Activated CD8-positive, alpha-beta memory T cell treated with anti-CD3 and anti-CD28 coated beads for 24 hours (primary cell): ENCODE results near the gene RPL29.
"Not testable (repeated sequence)": the region's sequence is repeated elsewhere in the genome, so short reads cannot be mapped to it uniquely, and the experiment has no call there.

Source experiments
- DNase-seq: peaks from one replicate; pipeline ENCODE4 v3.0.0-alpha.2; 2020

RPL29 gene

DNA sequence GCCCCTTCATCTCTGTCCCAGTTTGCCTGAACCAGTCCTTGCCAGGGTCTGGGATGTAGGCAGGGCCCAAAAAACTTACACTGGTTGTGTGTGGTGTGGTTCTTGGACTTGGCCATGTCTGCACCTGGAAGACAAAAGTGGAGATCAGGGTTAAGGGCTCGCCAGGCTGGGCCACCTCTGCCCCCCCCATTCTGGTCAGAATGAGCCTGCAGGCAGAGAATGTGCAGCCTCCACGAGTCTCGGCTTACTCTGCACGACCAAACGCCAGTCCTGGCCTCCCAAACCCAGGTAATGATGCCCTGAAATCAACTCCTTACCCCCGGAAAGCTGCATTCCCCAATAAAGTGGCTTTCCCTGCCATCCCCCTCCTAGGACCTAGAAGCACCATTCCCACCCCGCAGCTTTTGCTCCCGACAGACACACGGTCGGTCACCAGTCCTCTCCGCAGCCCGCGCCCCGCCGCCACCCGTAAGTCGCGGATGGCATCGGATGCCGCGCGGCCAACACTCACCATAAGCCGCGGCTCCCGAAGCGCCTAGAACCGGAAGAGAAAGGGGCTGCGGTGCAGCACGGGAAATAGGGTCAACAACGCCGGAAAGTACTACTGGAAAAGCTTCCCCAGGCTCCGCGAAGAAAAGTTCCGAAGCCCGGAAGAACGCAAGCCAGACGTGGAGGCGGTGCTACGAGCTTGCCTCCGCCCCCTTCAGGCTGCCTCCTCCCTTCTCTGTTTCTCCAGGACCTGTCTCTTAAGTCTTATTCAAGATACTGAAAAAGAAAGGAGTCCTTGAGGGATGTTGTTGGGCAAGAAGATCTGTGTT, at the start of gene RPL29:
Gene RPL29, minus strand, starts transcription at position 550 of the 818 bp plus-strand sequence. Its CDS starts 434 bp downstream, at position 116.
- DNase-seq: peak; percentile 95

- DNase-seq: no peak
These were observed 49.3 kb upstream of the RPL29 start for GRCh38 chr3:52044869-52045619.

GRCh38 chr3:52043750-52044149, 48.1 kb upstream of the RPL29 start:
- DNase-seq: no peak

DNA sequence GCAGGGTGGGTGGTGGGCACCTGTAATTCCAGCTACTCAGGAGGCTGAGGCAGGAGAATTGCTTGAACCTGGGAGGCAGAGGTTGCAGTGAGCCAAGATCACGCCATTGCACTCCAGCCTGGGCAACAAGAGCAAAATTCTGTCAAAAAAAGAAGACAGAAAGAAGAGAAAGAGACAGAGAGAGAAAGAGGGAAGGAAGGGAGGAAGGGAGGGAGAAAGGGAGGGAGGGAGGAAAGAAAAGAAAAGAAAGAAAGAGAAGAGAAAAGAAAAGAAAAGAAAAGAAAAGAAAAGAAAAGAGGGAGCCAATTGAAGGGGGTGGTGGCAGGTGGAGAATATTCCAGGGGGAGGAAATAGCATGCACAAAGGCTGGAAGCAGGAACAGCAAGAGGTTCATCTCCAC, 47.3 kb upstream of the RPL29 start:
- DNase-seq: not testable (repeated sequence)

GRCh38 chr3:52041118-52041731, 45.5 kb upstream of the RPL29 start:
- DNase-seq: no peak

DNA sequence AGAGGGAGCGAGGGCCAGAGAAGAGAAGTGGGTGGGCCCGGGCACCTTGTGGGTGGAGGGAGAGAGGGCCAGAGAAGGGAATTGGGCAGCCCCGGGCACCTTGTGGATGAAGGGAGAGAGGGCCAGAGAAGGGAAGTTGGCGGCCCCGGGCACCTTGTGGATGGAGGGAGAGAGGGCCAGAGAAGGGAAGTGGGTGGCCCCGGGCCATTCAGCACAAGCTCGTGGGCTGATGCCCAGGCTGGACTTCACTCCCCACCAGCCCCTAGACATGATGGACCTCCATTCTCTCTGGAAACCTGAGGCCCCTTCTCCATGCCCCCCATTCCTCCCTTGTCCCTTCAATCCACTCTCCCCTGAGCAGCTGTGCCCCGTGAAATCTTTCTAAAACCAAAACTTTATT, 44.9 kb upstream of the RPL29 start:
- no peak for DNase-seq

DNA sequence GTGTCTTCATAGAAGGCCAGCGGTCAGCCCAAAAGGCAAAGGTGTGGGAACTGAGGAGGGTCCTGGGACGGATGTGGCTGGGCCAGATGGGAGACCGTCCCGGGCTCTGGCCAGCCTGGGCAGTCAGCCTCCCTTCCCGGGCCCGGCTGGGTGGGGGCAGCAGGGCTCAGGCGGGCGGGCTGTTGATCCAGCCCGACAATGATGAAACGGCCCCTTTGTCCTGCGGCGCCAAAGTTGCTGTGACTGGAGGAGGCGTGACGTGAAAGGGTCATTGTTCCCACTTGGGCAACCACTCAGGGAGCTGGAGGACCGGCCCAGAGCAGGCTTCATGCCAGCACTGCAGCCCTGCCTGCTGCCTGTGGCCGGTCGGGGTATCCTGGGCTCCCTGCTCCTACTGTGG, 44.2 kb upstream of the RPL29 start:
- no peak for DNase-seq

GRCh38 chr3:52039426-52039825, 43.7 kb upstream of the RPL29 start:
- no peak for DNase-seq

- DNase-seq: no peak
These were observed 42.5 kb upstream of the RPL29 start for GRCh38 chr3:52038227-52038626.

GRCh38 chr3:52037291-52037690, 41.6 kb upstream of the RPL29 start:
- no peak for DNase-seq

DNA sequence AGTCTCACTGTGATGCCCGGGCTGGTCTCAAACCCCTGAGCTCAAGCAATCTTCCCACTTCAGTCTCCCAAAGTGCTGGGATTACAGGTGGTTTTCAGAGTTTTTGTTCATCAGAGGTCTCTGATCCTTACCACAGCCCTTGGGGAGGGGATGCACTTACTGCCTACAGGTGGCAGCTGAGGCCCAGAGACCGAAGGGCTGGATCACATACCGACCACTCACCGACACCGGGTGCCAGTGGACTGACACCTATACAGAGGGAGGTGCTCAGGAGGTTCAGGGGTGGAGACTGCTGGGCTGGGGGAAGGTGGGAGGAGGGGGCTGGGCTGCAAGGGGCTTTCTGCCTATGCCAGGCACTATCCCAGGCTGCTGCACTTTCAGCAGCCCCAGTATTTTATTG, 41.1 kb upstream of the RPL29 start:
- DNase-seq: no peak

DNA sequence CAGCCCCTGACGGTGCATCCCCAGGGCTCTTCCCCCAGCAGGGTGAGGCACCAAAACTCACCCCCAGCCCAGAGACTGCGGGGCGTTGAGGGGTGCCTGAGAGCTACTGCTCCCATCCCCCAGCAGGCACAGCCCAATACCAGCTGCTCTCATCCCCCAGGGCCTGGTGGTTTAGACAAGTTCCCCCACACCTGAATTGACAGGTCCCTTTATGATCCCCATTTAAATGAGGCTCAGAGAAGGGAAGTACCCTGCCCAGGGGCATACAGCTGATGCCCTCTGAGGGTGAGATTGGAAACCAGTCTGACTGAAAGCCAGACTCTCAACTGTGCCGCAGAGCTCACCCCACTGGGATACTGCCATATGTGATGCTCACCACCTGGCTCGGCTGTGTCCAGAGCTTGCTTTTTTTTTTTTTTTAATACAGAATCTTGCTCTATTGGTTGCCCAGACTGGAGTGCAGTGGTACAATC, 40.6 kb upstream of the RPL29 start:
- no peak for DNase-seq

- no peak for DNase-seq
These were observed 39.0 kb upstream of the RPL29 start for GRCh38 chr3:52034651-52035050.

GRCh38 chr3:52034212-52034611, 38.5 kb upstream of the RPL29 start:
- no peak for DNase-seq

DNA sequence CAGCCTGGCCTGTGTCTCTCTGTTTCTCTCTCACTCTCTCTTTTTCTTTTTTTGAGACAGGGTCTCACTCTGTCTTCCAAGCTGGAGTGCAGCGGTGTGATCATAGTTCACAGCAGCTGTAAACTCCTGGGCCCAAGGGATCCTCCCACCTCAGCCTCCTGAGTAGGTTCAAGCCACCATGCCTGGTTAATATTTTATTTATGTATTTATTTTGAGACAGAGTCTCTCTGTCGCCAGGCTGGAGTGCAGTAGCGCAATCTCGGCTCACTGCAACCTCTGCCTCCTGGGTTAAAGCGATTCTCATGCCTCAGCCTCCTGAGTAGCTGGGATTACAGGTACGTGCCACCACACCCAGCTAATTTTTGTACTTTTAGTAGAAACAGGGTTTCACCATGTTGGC, 38.1 kb upstream of the RPL29 start:
- not testable (repeated sequence) for DNase-seq

DNA sequence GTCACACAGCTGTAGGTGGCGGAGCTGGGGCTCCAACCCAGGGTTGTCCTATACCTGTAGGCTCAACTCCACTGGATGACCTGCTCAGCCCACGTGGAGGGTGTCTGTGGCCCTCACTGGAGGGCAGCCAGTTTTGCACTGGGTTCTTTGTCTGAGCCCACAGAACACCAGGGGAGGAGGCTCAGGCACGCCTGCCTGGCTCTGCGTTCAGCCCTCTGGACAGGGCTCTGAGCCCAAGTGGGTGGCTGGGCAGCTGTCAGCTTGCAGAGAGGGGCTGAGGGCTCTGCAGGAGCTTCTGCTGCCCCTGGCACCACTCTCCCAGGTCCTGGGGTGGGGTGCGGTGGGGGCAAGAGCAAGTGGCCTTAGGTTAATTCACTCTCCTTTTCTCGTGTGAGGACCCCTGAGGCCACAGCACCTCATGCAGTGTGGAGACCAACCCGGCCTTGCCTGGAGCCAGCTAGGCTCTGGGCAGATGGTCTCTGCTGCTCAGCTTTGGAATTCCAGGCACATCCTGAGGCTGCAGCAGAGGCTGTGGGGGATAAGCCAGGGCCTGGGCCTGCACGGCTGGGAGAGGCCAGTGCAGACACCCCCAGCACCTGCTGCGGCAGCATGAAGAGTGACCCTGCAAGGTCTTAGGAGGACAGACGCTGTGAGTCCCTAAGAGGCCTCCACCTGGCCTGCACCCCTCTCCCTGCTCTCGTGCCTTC, 37.2 kb upstream of the RPL29 start:
- DNase-seq: no peak

GRCh38 chr3:52031896-52032295, 36.2 kb upstream of the RPL29 start:
- DNase-seq: no peak

DNA sequence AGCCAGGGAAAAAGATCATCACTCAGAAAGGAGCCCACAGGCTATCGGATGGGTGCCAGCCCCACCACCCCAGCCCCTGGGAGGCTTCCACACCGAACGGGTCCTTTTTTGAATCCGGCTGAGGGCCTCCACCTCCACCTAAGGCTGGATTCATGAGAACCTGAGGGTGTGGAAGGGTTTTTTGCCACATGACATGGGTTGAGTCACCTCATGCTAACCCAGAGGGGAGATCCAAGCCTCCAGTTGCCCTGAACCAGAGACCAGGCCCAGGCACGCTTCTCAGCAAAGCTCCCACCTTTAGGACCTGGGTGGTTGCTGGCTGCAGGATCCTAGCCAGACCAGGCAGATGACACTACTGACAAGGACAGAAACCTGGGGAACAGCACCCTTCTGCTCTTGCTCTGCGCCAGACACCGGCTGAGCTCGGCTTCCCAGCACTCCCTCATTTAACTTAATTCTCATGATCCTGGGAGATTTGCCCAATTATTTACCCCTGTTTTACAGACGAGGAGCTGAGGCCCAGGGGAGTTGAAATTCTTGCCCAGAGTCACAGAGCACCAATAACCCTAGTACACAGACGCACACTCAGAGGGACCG, 35.1 kb upstream of the RPL29 start:
- no peak for DNase-seq

DNA sequence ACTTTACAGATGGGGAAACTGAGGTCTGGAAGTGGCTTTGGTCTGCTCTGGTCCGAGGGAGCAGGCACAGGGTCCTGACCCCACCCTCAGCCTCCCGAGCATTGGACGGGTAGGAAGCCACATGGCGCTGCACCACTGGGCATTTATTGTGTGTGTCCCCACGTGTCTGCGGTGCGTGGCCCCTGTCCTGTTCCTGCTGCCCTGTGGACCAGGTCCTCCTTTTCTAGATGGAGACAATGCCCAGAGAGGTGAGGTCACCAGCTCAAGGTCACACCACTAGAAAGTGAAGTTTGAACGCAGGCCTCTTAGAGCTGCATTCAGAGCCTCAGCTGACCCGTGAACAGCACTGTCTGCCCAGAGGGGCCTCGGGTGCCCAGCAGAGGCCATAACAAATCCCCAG, 33.8 kb upstream of the RPL29 start:
- DNase-seq: no peak

DNA sequence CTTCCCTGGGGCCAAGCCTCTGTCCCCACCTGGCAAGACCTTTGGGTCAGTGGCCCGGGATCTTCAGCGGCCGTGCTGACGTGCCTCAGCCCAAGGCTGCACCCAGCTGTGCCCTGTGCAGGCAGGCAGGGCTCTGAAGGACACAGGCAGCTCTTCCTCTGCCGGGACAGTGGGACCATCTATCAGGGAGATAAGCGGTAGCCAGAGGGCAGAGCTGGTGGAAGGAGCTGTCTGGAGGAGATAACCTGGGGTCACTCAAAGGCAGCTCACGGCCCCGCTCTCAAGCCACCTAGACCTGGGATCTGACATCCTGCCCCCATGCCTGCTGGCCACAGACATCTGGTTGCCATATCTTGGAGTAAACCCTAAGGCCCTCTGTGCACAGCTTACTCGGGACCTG, 33.4 kb upstream of the RPL29 start:
- DNase-seq: no peak

GRCh38 chr3:52028572-52028971, 32.9 kb upstream of the RPL29 start:
- no peak for DNase-seq

DNA sequence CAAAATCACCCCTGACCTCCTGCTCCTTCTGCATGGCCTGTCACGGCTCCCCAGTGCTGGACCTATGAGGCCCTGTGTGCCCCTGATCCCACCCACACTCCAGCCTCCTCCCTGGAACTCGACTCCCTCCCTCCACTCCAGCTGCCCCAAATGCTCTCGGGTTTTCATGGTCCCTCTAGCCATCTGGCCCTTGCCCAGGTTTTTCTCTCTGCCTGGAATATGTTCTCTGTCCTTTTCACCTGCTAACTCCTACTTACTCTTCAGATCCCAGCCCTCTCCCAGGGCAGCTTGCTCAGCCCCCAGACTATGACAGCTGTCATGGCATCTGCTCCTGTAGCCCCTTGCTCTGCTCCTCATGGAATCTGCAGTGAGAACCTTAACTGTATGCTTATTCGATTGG, 30.3 kb upstream of the RPL29 start:
- DNase-seq: no peak

- DNase-seq: no peak
These were observed 29.8 kb upstream of the RPL29 start for GRCh38 chr3:52025453-52025852.
